ENCODE results near the gene HAUS7.

- no peak for TF ChIP-seq POLR2A (IDR thresholded peaks at IDR 0.05)
- no peak for TF ChIP-seq EP300 (IDR thresholded peaks at IDR 0.05; ENCODE audit: low read depth)
These were observed 14.8 kb downstream of the HAUS7 start for GRCh38 chrX:153455571-153455970.

All from transverse colon (tissue), 1 donor.